Measurements from ENCODE around the gene VSTM4.

VSTM4 gene

GRCh38 chr10:49150426-49150825, 35.1 kb upstream of the VSTM4 start:
- Histone ChIP-seq H3K36me3 (peaks cover 0 to 7% (median 0%) of the 10 kb centered on the region in 11 experiments; a peak in 4 of 22 replicates), H3K4me1 (no peaks in the 10 kb centered on the region), H4K20me1 (no peaks in the 10 kb centered on the region), H3K9me3 (replicated peaks in 1 of 11) (peaks cover 18 to 26% (median 20%) of the 10 kb centered on the region in 11 experiments), H3K27ac (no peak overlapping the region), H3K4me2 (no peak overlapping the region), H3K4me3 (no peak overlapping the region), H3K9ac (no peak overlapping the region), H3K27me3 (no peaks in the 10 kb centered on the region)
- no peak for TF ChIP-seq Cebpa-rat (IDR thresholded peaks at IDR 0.05)

- Histone ChIP-seq H3K9me3 (replicated peaks in 1 of 11) (peaks cover 18 to 26% (median 20%) of the 10 kb centered on the region in 11 experiments), H4K20me1 (no peaks in the 10 kb centered on the region), H3K36me3 (peaks cover 0 to 2% (median 0%) of the 10 kb centered on the region in 11 experiments; a peak in 2 of 22 replicates), H3K27me3 (no peaks in the 10 kb centered on the region), H3K4me2 (no peak overlapping the region), H3K9ac (no peak overlapping the region), H3K27ac (no peak overlapping the region), H3K4me3 (no peak overlapping the region), H3K4me1 (no peaks in the 10 kb centered on the region)
- TF ChIP-seq Cebpa-rat (IDR thresholded peaks at IDR 0.05) = no peak
Observed at GRCh38 chr10:49149881-49150280, 34.6 kb upstream of the VSTM4 start.

GRCh38 chr10:49144058-49144720, 28.9 kb upstream of the VSTM4 start:
- H3K27ac ChIP-seq = no peak overlapping the region
- no peaks in the 10 kb centered on the region for H3K27me3 ChIP-seq
- H3K4me3 ChIP-seq = no peak overlapping the region
- no peaks in the 10 kb centered on the region for H4K20me1 ChIP-seq
- H3K9me3 ChIP-seq (replicated peaks in 1 of 11) = peaks cover 18 to 26% (median 20%) of the 10 kb centered on the region in 11 experiments
- TF ChIP-seq Cebpa-rat (IDR thresholded peaks at IDR 0.05) = no peak
- no peaks in the 10 kb centered on the region for H3K36me3 ChIP-seq
- H3K9ac ChIP-seq = no peak overlapping the region
- H3K4me2 ChIP-seq = no peak overlapping the region
- peaks cover 0 to 20% (median 7%) of the 10 kb centered on the region in 10 experiments; a peak in 17 of 20 replicates for H3K4me1 ChIP-seq

DNA sequence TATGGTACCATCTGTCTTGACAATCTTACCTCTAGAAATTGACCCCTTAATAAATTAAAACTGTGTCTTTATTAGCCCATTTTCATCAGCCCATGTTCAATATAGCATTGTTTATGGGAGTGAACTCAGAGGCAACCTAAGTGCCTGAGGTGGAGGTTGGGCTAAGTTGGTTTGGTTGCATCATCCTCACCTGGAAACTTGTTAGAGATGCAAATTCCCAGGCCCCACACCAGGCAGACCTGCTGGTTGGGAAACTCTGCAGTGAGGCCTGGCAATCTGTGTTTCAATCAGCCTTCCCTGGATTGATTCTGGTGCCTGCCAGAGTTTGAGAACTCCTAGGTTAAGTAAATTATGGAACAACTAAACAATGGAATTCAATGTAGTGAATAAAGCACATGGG, 27.9 kb upstream of the VSTM4 start:
- Histone ChIP-seq H3K4me3 (no peak overlapping the region), H4K20me1 (no peaks in the 10 kb centered on the region), H3K9ac (no peak overlapping the region), H3K27me3 (no peaks in the 10 kb centered on the region), H3K4me2 (no peak overlapping the region), H3K27ac (no peak overlapping the region), H3K36me3 (no peaks in the 10 kb centered on the region), H3K4me1 (peaks cover 0 to 30% (median 16%) of the 10 kb centered on the region in 10 experiments; a peak in 18 of 20 replicates), H3K9me3 (replicated peaks in 1 of 11) (peaks cover 16 to 24% (median 18%) of the 10 kb centered on the region in 11 experiments)
- TF ChIP-seq Cebpa-rat (IDR thresholded peaks at IDR 0.05) = no peak

DNA sequence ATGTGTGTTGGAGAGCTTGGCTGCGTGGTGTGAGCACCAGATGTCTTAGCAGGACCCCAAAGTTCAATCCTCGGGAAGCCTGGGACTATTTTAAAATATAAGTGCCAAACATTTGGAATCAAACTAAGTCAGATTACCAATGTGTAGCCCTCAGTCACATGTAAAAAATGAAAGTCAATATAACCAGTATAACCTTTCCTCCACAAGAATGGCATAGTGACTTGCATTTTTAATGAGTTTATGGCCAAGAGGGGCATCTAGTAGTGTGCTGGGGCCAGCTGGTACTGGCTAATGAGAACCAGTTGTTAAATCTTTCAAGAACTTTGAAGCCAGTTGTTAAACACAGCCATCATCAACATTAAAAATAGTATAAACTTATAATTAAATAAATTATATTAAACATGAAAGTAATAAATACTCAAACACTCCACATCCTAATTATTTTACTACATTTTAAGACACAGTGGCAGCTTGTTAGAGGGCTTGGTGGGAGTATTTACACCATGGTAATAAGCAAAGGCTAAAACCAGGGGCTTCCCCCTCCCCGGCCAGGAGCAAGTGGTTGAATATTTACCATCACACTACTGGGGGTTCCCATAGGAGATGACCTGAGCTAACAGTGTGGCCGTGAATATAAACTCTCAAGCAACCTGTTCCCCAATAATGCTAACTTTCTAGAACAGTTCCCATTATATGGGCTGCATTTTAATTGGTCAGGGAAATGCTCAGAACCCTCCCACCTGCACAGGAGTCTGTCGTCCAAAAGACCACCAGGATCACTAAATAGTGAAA, 26.4 kb upstream of the VSTM4 start:
- H3K4me3 ChIP-seq = no peak overlapping the region
- peaks cover 3 to 20% (median 13%) of the 10 kb centered on the region in 11 experiments for H3K9me3 ChIP-seq (replicated peaks in 1 of 11)
- no peaks in the 10 kb centered on the region for H4K20me1 ChIP-seq
- peaks cover 0 to 33% (median 17%) of the 10 kb centered on the region in 10 experiments; a peak in 18 of 20 replicates for H3K4me1 ChIP-seq
- H3K27ac ChIP-seq = no peak overlapping the region
- no peak overlapping the region for H3K4me2 ChIP-seq
- no peaks in the 10 kb centered on the region for H3K27me3 ChIP-seq
- H3K9ac ChIP-seq = no peak overlapping the region
- no peak for TF ChIP-seq Cebpa-rat (IDR thresholded peaks at IDR 0.05)
- H3K36me3 ChIP-seq = no peaks in the 10 kb centered on the region

DNA sequence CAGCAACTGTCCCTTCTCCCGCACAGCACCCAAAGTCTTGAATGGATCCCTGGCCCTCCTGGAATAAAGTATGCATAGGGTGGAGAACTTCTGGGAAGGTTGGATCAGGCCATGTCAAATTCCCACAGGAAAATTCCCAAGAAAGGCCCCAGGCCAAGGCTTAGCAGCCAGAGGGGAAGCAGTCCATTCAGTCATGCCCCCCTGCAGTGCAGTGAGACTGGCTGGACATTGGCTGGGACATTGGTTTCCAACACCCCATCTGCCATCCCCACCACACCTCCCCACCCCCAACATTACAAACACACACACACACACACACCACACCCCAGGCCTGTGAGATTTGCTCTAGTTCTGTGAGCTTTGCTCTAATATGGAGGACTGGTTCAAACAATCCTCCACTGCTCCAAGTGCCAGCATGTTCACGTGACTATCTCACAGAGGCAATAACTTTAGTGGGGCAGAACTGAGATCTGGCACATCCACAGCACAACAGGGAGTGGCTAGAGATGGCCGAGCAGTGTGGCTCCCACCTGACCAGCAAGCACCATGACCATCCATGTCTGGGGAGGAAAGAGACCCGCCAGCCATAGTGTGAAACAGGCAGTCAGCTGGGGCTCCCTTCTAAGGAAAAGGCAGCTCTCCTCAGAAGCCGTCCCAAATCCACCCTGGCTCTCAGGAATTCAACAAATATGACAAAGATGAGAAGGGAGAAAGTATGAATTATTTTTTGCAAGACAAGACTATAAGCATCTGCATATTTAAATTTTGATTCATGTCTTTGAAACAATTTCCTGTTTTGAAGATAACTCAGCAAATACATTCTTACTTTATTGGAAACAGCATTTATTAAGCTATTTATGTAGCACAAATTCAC, 25.2 kb upstream of the VSTM4 start:
- Histone ChIP-seq H3K27me3 (no peaks in the 10 kb centered on the region), H3K4me3 (no peak overlapping the region), H3K4me1 (peaks cover 7 to 42% (median 27%) of the 10 kb centered on the region in 10 experiments), H3K36me3 (no peaks in the 10 kb centered on the region), H4K20me1 (no peaks in the 10 kb centered on the region), H3K9me3 (replicated peaks in 1 of 11) (peaks cover 0 to 20% (median 16%) of the 10 kb centered on the region in 11 experiments; a peak in 19 of 22 replicates), H3K4me2 (peak overlapping the region in 5 of 11 experiments; percentile 82 to 93 (median 89); a peak in 7 of 22 replicates), H3K9ac (no peak overlapping the region), H3K27ac (no peak overlapping the region)
- TF ChIP-seq Cebpa-rat (IDR thresholded peaks at IDR 0.05) = no peak

- Histone ChIP-seq H3K4me2 (peak overlapping the region in 8 of 11 experiments; percentile 32 to 93 (median 85); a peak in 15 of 22 replicates), H3K4me1 (peaks cover 14 to 49% (median 34%) of the 10 kb centered on the region in 10 experiments), H3K27ac (peak overlapping the region in 7 of 11 experiments; percentile 42 to 77 (median 63); a peak in 12 of 22 replicates), H3K9ac (peak overlapping the region in 2 of 11 experiments; percentile 31 to 58; a peak in 1 of 22 replicates), H3K27me3 (no peaks in the 10 kb centered on the region), H3K4me3 (no peak overlapping the region), H4K20me1 (no peaks in the 10 kb centered on the region), H3K9me3 (replicated peaks in 1 of 11) (peaks cover 0 to 20% (median 16%) of the 10 kb centered on the region in 11 experiments; a peak in 19 of 22 replicates), H3K36me3 (no peaks in the 10 kb centered on the region)
- no peak for TF ChIP-seq Cebpa-rat (IDR thresholded peaks at IDR 0.05)
Observed at GRCh38 chr10:49139846-49140195, 24.5 kb upstream of the VSTM4 start.

DNA sequence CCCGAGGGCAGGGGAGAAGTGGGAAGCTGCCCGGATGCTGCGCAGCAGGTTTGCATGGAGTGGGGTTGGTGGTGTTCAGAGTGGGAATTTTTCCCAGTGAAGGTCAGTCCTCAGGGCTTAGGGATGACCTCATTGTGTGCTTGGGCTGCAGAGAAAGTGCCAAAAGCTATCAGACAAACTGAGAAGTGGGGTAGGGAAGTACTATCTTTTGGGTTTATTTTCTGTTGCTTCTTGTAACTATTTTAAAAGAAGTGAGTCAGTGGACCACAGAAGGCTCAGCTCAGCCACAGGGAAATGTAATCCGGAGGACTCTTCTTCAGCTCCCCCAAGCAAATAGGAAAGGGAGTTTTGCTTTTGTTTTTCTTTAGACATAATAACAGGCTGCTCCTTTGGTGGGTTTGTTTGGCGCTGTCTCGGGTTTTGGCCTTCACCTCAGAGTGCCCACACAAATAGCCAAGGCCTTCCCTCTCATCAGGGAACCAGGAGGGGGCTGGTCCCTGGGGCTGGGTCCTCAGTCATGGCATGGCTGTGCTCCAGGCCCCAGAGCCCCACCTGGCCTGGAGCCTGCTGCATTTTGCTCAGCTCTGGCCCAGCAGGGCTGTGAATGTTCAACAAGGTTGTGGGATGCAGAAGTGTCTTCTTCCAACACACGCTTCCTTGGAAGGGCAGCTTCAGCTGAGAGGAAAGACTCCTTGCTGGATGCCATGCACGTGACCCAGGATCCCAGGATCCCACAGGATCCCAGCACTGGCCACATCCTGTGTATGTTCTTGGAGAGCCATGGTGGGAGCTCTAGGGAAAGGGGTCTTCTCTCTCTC, 23.9 kb upstream of the VSTM4 start:
- Histone ChIP-seq H3K27ac (peak overlapping the region in 7 of 11 experiments; percentile 42 to 77 (median 63); a peak in 15 of 22 replicates), H3K4me2 (peak overlapping the region in 10 of 11 experiments; percentile 12 to 93 (median 72); a peak in 17 of 22 replicates), H3K4me1 (peaks cover 20 to 54% (median 40%) of the 10 kb centered on the region in 10 experiments), H3K4me3 (peak overlapping the region in 1 of 10 experiments; percentile 35; a peak in 1 of 20 replicates), H3K36me3 (no peaks in the 10 kb centered on the region), H3K9ac (peak overlapping the region in 5 of 11 experiments; percentile 31 to 64 (median 53); a peak in 7 of 22 replicates), H3K9me3 (replicated peaks in 1 of 11) (peaks cover 0 to 20% (median 16%) of the 10 kb centered on the region in 11 experiments; a peak in 19 of 22 replicates), H3K27me3 (no peaks in the 10 kb centered on the region), H4K20me1 (no peaks in the 10 kb centered on the region)
- no peak for TF ChIP-seq Cebpa-rat (IDR thresholded peaks at IDR 0.05)

Measured in BLaER1 treated with 17β-estradiol and CSF1 and Interleukin-3, amounts not matched to agents 10 nM and 100 nM (cell line).